ENCODE measurements around the gene GDPD2.
A peak's percentile ranks its signal among the peaks of the same experiment; 100 is the strongest.

The GDPD2 gene

DNA sequence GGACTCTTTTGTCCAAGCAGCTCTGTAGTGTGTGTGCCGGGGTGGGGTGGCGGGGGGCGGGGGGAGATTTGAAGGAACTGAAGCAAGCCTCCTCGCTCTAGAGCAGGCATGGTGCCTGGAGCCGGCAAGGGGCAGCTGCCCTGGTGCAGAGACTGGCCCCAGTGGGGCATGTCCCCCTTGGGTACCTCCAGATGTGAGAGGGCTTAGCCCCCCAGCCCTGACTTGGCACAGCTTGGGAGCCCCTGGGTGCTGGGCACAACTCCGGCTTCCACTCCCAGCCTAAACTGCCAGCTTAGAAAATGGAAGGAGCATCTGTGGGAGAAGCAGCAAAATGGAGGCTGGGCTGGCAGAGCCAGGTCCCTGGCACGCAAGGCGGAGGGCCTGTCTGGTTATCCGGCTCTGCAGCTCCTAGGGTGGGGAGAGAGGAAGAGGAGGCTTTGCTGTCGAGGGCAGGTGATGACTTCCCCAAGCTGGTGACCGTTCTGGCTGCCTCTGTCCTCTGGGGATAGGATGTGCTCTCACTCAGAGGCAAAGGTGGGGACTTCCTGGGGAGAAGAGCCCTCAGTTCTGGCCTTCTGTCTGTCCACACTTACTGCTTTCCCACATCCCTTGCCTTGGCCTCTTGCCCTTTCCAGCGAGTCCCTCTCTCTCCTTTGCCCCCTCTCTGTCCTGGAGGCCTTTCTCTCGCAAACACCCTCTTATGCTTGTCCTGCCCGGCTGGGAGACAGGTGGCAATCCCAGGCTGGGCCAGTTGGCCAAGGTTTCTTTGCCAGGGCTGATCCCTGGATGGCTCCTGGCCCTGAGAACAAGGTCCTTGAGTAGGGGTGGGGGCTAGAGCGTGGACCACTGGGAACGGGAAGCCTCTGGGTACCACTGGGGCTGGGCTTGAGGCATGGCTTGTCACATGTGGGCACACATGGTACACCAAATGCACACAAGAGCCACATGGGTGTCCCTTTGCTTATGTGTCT, 23.6 kb downstream of the GDPD2 start:
- no peaks in the 10 kb centered on the region for H3K4me1 Mint-ChIP-seq
- no peak overlapping the region for H3K4me3 Mint-ChIP-seq
- no peak overlapping the region for H3K27ac Mint-ChIP-seq
- H3K36me3 Mint-ChIP-seq (ENCODE audit: low read depth) = no peaks in the 10 kb centered on the region
- peaks cover 11% of the 10 kb centered on the region for H3K9me3 Mint-ChIP-seq
- H3K27me3 Mint-ChIP-seq (ENCODE audit: low read depth) = peaks cover 61% of the 10 kb centered on the region
- TF ChIP-seq, protein P1, sequence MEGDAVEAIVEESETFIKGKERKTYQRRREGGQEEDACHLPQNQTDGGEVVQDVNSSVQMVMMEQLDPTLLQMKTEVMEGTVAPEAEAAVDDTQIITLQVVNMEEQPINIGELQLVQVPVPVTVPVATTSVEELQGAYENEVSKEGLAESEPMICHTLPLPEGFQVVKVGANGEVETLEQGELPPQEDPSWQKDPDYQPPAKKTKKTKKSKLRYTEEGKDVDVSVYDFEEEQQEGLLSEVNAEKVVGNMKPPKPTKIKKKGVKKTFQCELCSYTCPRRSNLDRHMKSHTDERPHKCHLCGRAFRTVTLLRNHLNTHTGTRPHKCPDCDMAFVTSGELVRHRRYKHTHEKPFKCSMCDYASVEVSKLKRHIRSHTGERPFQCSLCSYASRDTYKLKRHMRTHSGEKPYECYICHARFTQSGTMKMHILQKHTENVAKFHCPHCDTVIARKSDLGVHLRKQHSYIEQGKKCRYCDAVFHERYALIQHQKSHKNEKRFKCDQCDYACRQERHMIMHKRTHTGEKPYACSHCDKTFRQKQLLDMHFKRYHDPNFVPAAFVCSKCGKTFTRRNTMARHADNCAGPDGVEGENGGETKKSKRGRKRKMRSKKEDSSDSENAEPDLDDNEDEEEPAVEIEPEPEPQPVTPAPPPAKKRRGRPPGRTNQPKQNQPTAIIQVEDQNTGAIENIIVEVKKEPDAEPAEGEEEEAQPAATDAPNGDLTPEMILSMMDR (IDR thresholded peaks at IDR 0.05; ENCODE audit: unreplicated experiment in 3 of 3) = no peak

DNA sequence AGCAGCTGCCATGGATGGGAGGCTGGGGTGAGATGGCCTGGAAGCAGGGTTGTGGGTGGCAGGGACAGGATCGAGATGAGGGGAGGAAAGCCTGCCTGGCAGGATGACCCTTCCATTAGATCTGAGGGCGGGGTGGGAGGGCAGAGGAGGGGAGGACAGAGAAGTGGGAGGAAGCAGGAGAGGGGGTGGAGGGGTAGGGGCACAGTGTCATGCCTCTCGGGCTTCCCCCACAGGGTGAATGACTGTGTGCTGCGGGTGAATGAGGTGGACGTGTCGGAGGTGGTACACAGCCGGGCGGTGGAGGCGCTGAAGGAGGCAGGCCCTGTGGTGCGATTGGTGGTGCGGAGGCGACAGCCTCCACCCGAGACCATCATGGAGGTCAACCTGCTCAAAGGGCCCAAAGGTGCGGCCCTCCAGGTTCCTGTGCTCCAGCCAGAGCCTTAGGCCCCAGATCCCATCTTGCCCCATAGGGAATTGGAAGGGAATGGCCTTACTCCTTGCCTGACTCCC, 26.4 kb downstream of the GDPD2 start:
- H3K9me3 Mint-ChIP-seq = peaks cover 15% of the 10 kb centered on the region
- peaks cover 33% of the 10 kb centered on the region for H3K27me3 Mint-ChIP-seq (ENCODE audit: low read depth)
- H3K27ac Mint-ChIP-seq = no peak overlapping the region
- no peak overlapping the region for H3K4me3 Mint-ChIP-seq
- H3K36me3 Mint-ChIP-seq (ENCODE audit: low read depth) = no peaks in the 10 kb centered on the region
- TF ChIP-seq, protein P1 (IDR thresholded peaks at IDR 0.05; ENCODE audit: unreplicated experiment in 3 of 3) = no peak
- peaks cover 18% of the 10 kb centered on the region for H3K4me1 Mint-ChIP-seq

DNA sequence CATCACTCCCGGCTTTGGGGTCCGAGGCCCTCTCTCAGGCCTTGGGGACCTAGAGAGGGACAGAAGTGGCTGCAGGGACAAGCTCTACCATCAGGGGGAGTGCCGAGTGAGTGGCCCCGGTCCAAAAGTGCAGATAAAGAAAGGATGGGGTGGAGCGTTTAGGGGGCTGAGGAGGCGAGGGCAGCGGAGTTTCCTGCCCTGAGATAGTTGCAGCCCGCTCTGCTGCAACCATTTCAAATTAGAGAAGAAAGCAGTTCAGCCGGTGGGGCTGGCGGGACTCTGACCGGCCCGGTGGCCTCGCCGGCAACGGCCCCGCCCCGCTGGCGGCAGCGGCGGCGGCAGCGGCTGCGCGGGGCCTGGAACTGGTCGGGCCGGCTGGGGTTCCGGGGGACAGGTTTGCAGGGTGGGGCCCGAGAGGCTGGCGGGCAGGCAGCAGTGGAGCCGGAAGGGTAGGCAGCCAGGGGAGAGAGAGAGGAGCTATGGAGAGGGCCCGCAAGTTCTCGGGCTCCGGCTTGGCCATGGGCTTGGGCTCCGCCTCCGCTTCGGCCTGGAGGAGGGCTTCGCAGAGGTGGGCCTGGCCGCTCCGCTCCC, 29.1 kb downstream of the GDPD2 start:
- H3K27ac Mint-ChIP-seq = peak overlapping the region; percentile 70 to 88 (median 86)
- TF ChIP-seq, protein P1 (IDR thresholded peaks at IDR 0.05; ENCODE audit: unreplicated experiment in 3 of 3) = peak; percentile 45 to 62 (median 58)
- peaks cover 6% of the 10 kb centered on the region for H3K36me3 Mint-ChIP-seq (ENCODE audit: low read depth)
- peaks cover 10% of the 10 kb centered on the region for H3K27me3 Mint-ChIP-seq (ENCODE audit: low read depth)
- peaks cover 15% of the 10 kb centered on the region for H3K9me3 Mint-ChIP-seq
- H3K4me1 Mint-ChIP-seq = peaks cover 32% of the 10 kb centered on the region
- peak overlapping the region; percentile 90 to 95 (median 91) for H3K4me3 Mint-ChIP-seq

DNA sequence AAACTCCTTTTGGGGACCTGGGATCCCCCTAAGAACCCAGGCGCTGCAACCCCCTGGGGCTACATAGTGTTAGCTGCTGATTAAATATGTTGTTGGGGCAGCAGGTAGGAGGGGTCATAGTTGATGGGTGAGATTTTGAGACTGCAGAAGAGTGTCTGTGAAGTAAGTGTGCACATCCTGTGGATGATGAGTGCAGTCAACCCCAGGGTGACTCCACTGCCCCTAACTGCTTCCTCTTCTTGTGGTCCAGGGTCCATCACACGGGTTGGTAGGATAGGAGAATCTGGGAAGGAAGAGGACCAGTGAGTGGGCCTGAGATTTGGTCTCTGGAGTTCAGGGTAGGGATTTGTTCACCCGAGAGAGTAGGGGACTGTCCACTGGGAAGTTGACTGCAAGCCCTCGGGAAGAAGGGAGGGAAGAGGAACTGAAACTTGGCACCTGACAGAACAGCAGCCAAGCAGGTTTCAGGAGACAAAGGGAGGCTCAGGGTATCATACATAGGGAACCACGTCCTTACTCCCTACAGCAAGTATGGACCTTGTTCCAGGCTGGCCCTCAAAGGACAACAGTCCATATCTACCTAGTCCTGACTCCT, 30.0 kb downstream of the GDPD2 start:
- Mint-ChIP-seq H3K4me3 (peak overlapping the region; percentile 90 to 95 (median 91)), H3K36me3 (ENCODE audit: low read depth) (peaks cover 6% of the 10 kb centered on the region), H3K4me1 (peaks cover 32% of the 10 kb centered on the region), H3K27ac (peak overlapping the region; percentile 36 to 86 (median 64)), H3K9me3 (peaks cover 15% of the 10 kb centered on the region), H3K27me3 (ENCODE audit: low read depth) (peaks cover 5% of the 10 kb centered on the region)
- TF ChIP-seq, protein P1 (IDR thresholded peaks at IDR 0.05; ENCODE audit: unreplicated experiment in 3 of 3) = no peak

DNA sequence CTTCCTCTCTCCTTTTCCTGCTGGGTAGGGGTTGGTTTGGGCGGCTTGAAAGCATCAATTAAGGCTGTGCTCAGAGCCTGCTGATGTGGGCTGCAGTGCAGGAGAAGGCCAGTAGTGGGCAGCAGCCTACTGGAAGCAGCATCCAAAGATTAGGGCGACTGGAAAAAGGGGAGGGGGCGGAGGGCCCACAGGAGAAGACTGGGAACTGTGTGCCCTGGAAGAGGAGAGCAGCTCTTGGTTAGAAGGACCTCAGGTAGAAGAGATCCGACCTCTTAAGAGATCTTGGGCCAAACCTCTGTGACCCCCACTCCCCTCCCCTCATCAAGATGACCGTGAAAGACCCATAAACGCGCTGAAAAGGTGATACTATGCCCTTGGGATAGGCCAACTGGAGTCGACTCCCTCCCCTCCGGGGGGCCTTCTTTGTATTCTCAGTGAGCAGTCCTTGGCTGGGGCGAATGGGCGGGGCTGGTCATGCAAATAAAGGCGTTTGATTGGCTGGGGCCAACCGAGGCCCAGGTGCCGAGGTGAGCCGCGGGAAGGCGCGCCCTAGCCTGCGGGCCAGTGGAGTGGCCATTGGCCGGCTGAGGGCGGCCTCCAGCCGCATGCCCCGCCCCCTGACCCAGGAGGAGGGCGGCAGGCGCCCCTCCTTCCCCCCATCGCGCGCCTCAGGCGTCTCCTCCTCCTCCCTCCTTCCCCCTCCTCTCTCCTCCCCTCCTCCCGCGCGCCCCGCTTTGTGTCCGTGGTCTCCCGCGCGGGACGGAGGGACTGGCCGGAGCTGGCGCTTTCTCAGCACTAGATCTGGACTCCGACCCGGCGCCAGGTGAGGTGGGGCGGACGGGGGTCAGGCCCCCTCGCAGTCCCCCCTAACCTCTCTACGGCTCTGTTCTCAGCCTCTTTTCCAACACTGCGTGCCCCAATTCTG, 31.6 kb downstream of the GDPD2 start:
- peaks cover 15% of the 10 kb centered on the region for H3K36me3 Mint-ChIP-seq (ENCODE audit: low read depth)
- H3K9me3 Mint-ChIP-seq = peaks cover 10% of the 10 kb centered on the region
- no peaks in the 10 kb centered on the region for H3K27me3 Mint-ChIP-seq (ENCODE audit: low read depth)
- H3K27ac Mint-ChIP-seq = peak overlapping the region; percentile 64 to 97 (median 81)
- TF ChIP-seq, protein P1 (IDR thresholded peaks at IDR 0.05; ENCODE audit: unreplicated experiment in 3 of 3) = peak; percentile 71 to 75 (median 73)
- peaks cover 32% of the 10 kb centered on the region for H3K4me1 Mint-ChIP-seq
- H3K4me3 Mint-ChIP-seq = peak overlapping the region; percentile 90 to 95 (median 91)

Data from nephron (organoid).